K562 (cell line): Measurements from ENCODE around the gene TBC1D17. TPM values are rescaled to one million over a fixed set of nuclear protein-coding genes. Genes with fewer than 3 reads are reported as not detected.

ENCODE experiments used
- ATAC-seq: fragments of 200-7000 bp; cut with Tn5 transposase; 3 replicates; pipeline ENCODE4 v1.9.1; 2020; ENCODE audit warnings: moderate library complexity
- BruUV-seq: library from RNA; stranded (reverse); fragments of 400-500 nt; replicated peaks from 2 replicates; lab custom pipeline; 2021; lab: Mats Ljungman, UMichigan
- CTCF ChIA-PET: fragments of 300-600 bp; formaldehyde crosslinking; extraction: SDS; loops from one replicate; lab custom pipeline; 2021; ENCODE audit warnings: low intra/inter-chr PET ratio; lab: Yijun Ruan, JAX
- POLR2A ChIA-PET: fragments of 300-600, 350-650 bp; sonication (Branson Sonifier 250); formaldehyde crosslinking; extraction: SDS; loops from one replicate; lab custom pipeline; 2021; ENCODE audit warnings: antibody characterized with exemption, inconsistent platforms; lab: Yijun Ruan, JAX
- DNase-seq, 4 experiments: peaks; one replicate each; pipeline versions ENCODE4 v3.0.0 to v3.0.0-alpha.2; 2011 to 2018; ENCODE audit warnings: low spot score in 3 of 4, mixed read lengths in 3 of 4; ENCODE audit errors: extremely low read depth in 1 of 4
- FAIRE-seq: peaks from 2 replicates; lab custom pipeline; 2011; peaks lifted over from hg19 to GRCh38; lab: Jason Lieb, UNC
- H2AFZ ChIP-seq: 2 replicates; pipeline ENCODE4 v1.6.0; 2011; ENCODE audit warnings: low read depth, low read length, control low read depth, inconsistent platforms
- H3K27ac ChIP-seq: fragments of 200-600 bp; 3 replicates; pipeline ENCODE4 v1.8.0; 2011; ENCODE audit warnings: low read depth, mild to moderate bottlenecking, control low read depth, inconsistent platforms, low read length, moderate library complexity, mixed read lengths; ENCODE audit errors: extremely low read depth
- H3K27me3 ChIP-seq, 2 experiments: fragments of 300-600 bp in 1 of 2; 2 replicates in 1 of 2; 3 replicates in 1 of 2; pipeline versions ENCODE4 v1.6.0 to v1.8.0; 2011; ENCODE audit warnings: inconsistent platforms in 2 of 2, low read length in 2 of 2, mild to moderate bottlenecking in 1 of 2, mixed read lengths in 1 of 2, moderate library complexity in 1 of 2; ENCODE audit not compliant: control insufficient read depth in 2 of 2, insufficient read depth in 2 of 2
- H3K36me3 ChIP-seq: fragments of 300-600 bp; 3 replicates; pipeline ENCODE4 v1.8.0; 2011; ENCODE audit warnings: mild to moderate bottlenecking, low read length, inconsistent platforms; ENCODE audit not compliant: control insufficient read depth, insufficient read depth
- H3K4me1 ChIP-seq, 2 experiments: fragments of 200-600 bp in 1 of 2; replicated peaks in 1 of 2; 2 replicates in 1 of 2; 3 replicates in 1 of 2; pipeline versions ENCODE4 v1.5.1 to v1.8.0; 2011; ENCODE audit warnings: inconsistent platforms in 2 of 2, low read length in 2 of 2, mild to moderate bottlenecking in 1 of 2, mixed read lengths in 1 of 2, moderate library complexity in 1 of 2; ENCODE audit not compliant: control insufficient read depth in 2 of 2, insufficient read depth in 2 of 2
- H3K4me2 ChIP-seq: 2 replicates; pipeline ENCODE4 v1.6.1; 2011; ENCODE audit warnings: low read length, control low read depth, inconsistent platforms, mixed read lengths; ENCODE audit not compliant: insufficient read depth
- H3K4me3 ChIP-seq: fragments of 200-600 bp; sonication (generic), shearing (Covaris generic); 2 replicates; pipeline ENCODE4 v1.5.1; 2016; ENCODE audit warnings: control low read depth, inconsistent platforms
- H3K79me2 ChIP-seq: fragments of 200-600 bp; 3 replicates; pipeline ENCODE4 v1.8.0; 2011; ENCODE audit warnings: low read length, inconsistent platforms; ENCODE audit not compliant: control insufficient read depth, insufficient read depth
- H3K9ac ChIP-seq, 2 experiments: 2 replicates each; pipeline versions ENCODE4 v1.6.0 to v1.6.1; 2011; ENCODE audit warnings: low read depth in 2 of 2, low read length in 2 of 2, control low read depth in 1 of 2, inconsistent platforms in 1 of 2, mild to moderate bottlenecking in 1 of 2, mixed read lengths in 1 of 2; ENCODE audit not compliant: insufficient read depth in 1 of 2
- H3K9me1 ChIP-seq: one replicate; pipeline ENCODE4 v1.6.0; 2011; ENCODE audit warnings: inconsistent platforms, mild to moderate bottlenecking, low read length, moderate library complexity; ENCODE audit not compliant: control insufficient read depth, insufficient read depth
- H3K9me3 ChIP-seq: replicated peaks from 2 replicates; pipeline ENCODE4 v1.5.1; 2011; ENCODE audit warnings: low read depth, low read length, inconsistent platforms; ENCODE audit not compliant: control insufficient read depth, insufficient read depth
- H4K20me1 ChIP-seq: replicated peaks from 2 replicates; pipeline ENCODE4 v1.6.1; 2011; ENCODE audit warnings: low read length, inconsistent platforms, mixed read lengths; ENCODE audit not compliant: control insufficient read depth, insufficient read depth
- PRDM10 ChIP-seq: fragments of 450-650 bp; IDR thresholded peaks from 2 replicates; pipeline ENCODE4 v1.6.1; 2018; ENCODE audit not compliant: partially characterized antibody
- SAFB ChIP-seq: fragments of 200-400 bp; formaldehyde crosslinking; IDR thresholded peaks from 2 replicates; pipeline ENCODE4 v1.6.1; 2017; ENCODE audit warnings: low read depth, low read length, borderline replicate concordance
- WGBS: fragments of 100-300 bp; shearing (Covaris generic); methylation state at CpG from one replicate; pipeline ENCODE4 v1.1.6; 2016; ENCODE audit warnings: low coverage, mixed read lengths; ENCODE audit not compliant: insufficient coverage; ENCODE audit errors: missing lambda C conversion rate; 5-methylcytosine and 5-hydroxymethylcytosine counted together
- in situ Hi-C: fragments of 300-500 bp; cut with MboI; formaldehyde crosslinking; loops from 4 replicates; pipeline ENCODE4 v1.15.0; 2018; ENCODE audit warnings: inconsistent platforms, mixed read lengths
- intact Hi-C: fragments of 100-400 bp; cut with micrococcal nuclease; formaldehyde crosslinking; loops from 2 replicates; pipeline ENCODE4 v1.14.2; 2022
- polyA plus RNA-seq, 8 experiments: library from polyadenylated mRNA; depleted of rRNA in 4 of 8; stranded (reverse) in 5 of 8; unstranded in 3 of 8; fragments of >200 nt; fragmentation: Nextera tagmentation in 2 of 8; fragmentation: Illumina TruSeq in 1 of 8; extraction: Ambion mirVana in 2 of 8; extraction: Trizol in 1 of 8; gene quantifications; 2 replicates each; pipeline versions ENCODE4 v1.2.1 to v1.2.3, GENCODE V29; 2011 to 2014; ENCODE audit warnings: inconsistent platforms in 1 of 8, missing spikeins in 1 of 8
- total RNA-seq, 7 experiments: library from RNA; depleted of rRNA in 6 of 7; stranded (reverse); fragments of >200 nt in 6 of 7; fragmentation: Illumina TruSeq in 2 of 7; extraction: Trizol in 2 of 7; gene quantifications; 2 replicates each; pipeline versions ENCODE4 v1.2.1 to v1.2.3, GENCODE V29; 2011 to 2021; ENCODE audit warnings: low replicate concordance in 1 of 7

TBC1D17 gene
- total and polyA plus RNA-seq, 9 of the 15 experiments (the other 6 are each of a cell fraction or from before 2014, with no cell fraction given) = 0.42 to 16.0 (median 3.8) TPM

- no peak overlapping the region; the same call in 1 of the 3 replicates for H3K27ac ChIP-seq
- TF ChIP-seq SAFB (no peak), PRDM10 (peak; percentile 49)
- ChIA-PET CTCF (no interaction called here), POLR2A (interaction anchor here (0.7 to 1.6 kb wide), 5 partner anchors 9 to 427 kb away, joined by 3 to 4 read pairs (median 3); partner anchors contain the start of genes ATF5 and NUP62)
- H3K36me3 ChIP-seq = peaks cover 57% of the 10 kb centered on the region
- H3K4me2 ChIP-seq = peak overlapping the region; percentile 99
- H4K20me1 ChIP-seq = no peaks in the 10 kb centered on the region
- in situ Hi-C loops = loop anchor here (10.0 kb wide), 1 partner anchor 384 kb away; the partner anchor contains the start of gene RPS11
- no peak overlapping the region; the same call in 1 of the 2 replicates for H3K4me3 ChIP-seq
- H3K27me3 ChIP-seq = no peaks in the 10 kb centered on the region
- peaks cover 31% of the 10 kb centered on the region for H3K79me2 ChIP-seq
- no peaks in the 10 kb centered on the region for H3K9me3 ChIP-seq
- H3K4me1 ChIP-seq = peaks cover 9 to 68% of the 10 kb centered on the region in 2 experiments; a peak in 4 of 5 replicates
- BruUV-seq = no TSS peak
- intact Hi-C loops = loop anchor here (10.0 kb wide), 1 partner anchor 164 kb away; no protein-coding TSS in a partner anchor
- peak overlapping the region; percentile 98 to 99; a peak in 1 of 4 replicates for H3K9ac ChIP-seq
- H2AFZ ChIP-seq = no peak overlapping the region
- 80% methylated on average over 9 of the region's 9 CpGs for WGBS
- no peak for FAIRE-seq
- no peak for DNase-seq
- no peaks in the 10 kb centered on the region for H3K9me1 ChIP-seq
- no peak for ATAC-seq
These were observed 1.2 kb downstream of the TBC1D17 start for GRCh38 chr19:49878744-49879070.
